SK-N-MC (cell line): ENCODE data around the gene PTPN1.

ENCODE experiments used
- EZH2 ChIP-seq: fragments of 200-600 bp; sonication (generic); IDR thresholded peaks from one replicate; pipeline ENCODE4 v1.6.1; 2017; ENCODE audit warnings: antibody characterized with exemption
- POLR2AphosphoS5 ChIP-seq: IDR thresholded peaks from 2 replicates; pipeline ENCODE4 v1.6.1; 2012; ENCODE audit warnings: mild to moderate bottlenecking, low read depth, low read length, borderline replicate concordance

DNA sequence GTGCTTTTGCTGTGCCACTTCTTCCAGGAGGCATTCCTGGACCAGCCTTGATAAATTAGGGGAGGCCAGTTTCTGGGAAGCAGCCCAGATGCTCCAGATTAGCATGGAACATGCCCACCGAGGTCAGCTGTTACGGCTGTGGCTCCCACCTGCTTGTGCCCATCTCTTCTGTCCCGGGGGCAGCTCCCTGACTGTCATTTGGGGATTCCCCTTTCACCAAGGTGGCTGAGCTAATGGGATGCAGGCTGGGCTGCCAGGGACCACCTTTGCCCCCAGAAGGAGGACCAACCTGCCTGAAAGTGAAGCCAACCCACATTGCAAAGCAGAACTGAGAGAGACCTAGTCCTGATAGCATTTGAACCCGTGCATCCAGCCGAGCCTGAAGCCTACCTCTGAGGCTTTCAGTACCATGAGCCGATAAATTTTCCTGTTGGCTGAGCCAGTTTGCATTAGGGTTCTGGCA, 85.3 kb downstream of the PTPN1 start:
- TF ChIP-seq EZH2: no peak
- no peak for TF ChIP-seq POLR2AphosphoS5
